H9 (cell line): ENCODE results near the gene DUSP14. TPM values are rescaled to one million over a fixed set of nuclear protein-coding genes. Genes with fewer than 3 reads are reported as not detected.

ENCODE experiments used
- DNase-seq: peaks from one replicate; pipeline ENCODE4 v3.0.0-alpha.2; 2017
- H2AFZ ChIP-seq: one replicate; pipeline ENCODE4 v1.6.1; 2013; ENCODE audit warnings: mild to moderate bottlenecking, low read length, control low read depth, moderate library complexity
- H2AK5ac ChIP-seq: 2 replicates; pipeline ENCODE4 v1.6.1; 2013; ENCODE audit warnings: low read length, control low read depth, mixed read lengths; ENCODE audit not compliant: insufficient read length
- H2BK120ac ChIP-seq: one replicate; pipeline ENCODE4 v1.6.1; 2013; ENCODE audit warnings: low read depth, mild to moderate bottlenecking, low read length, control low read depth, inconsistent platforms; ENCODE audit not compliant: poor library complexity, severe bottlenecking
- H2BK12ac ChIP-seq: 2 replicates; pipeline ENCODE4 v1.6.1; 2013; ENCODE audit warnings: low read length, control low read depth, mixed read lengths, low read depth; ENCODE audit not compliant: insufficient read length
- H2BK15ac ChIP-seq: 2 replicates; pipeline ENCODE4 v1.6.1; 2013; ENCODE audit warnings: low read depth, low read length, control low read depth
- H2BK20ac ChIP-seq: one replicate; pipeline ENCODE4 v1.6.1; 2013; ENCODE audit warnings: low read depth, mild to moderate bottlenecking, low read length, control low read depth, inconsistent platforms; ENCODE audit not compliant: poor library complexity, severe bottlenecking
- H2BK5ac ChIP-seq: 2 replicates; pipeline ENCODE4 v1.6.1; 2013; ENCODE audit warnings: low read length, control low read depth, mixed read lengths; ENCODE audit not compliant: insufficient read length
- H3K14ac ChIP-seq: 2 replicates; pipeline ENCODE4 v1.6.1; 2013; ENCODE audit warnings: low read length, control low read depth; ENCODE audit not compliant: insufficient read depth
- H3K18ac ChIP-seq: 2 replicates; pipeline ENCODE4 v1.6.1; 2013; ENCODE audit warnings: low read depth, mild to moderate bottlenecking, mixed read lengths, low read length, control low read depth; ENCODE audit not compliant: insufficient read length
- H3K23ac ChIP-seq: 2 replicates; pipeline ENCODE4 v1.6.1; 2013; ENCODE audit warnings: low read length, control low read depth, mixed read lengths, low read depth; ENCODE audit not compliant: insufficient read length
- H3K23me2 ChIP-seq: 2 replicates; pipeline ENCODE4 v1.6.1; 2013; ENCODE audit warnings: low read depth, mild to moderate bottlenecking, mixed read lengths, low read length, control low read depth; ENCODE audit not compliant: insufficient read length, poor library complexity, severe bottlenecking
- H3K27ac ChIP-seq: 2 replicates; pipeline ENCODE4 v1.5.1; 2013; ENCODE audit warnings: low read length, control low read depth, mixed read lengths, low read depth; ENCODE audit not compliant: insufficient read length
- H3K27me3 ChIP-seq: 2 replicates; pipeline ENCODE4 v1.6.1; 2013; ENCODE audit warnings: low read length, control low read depth, inconsistent platforms; ENCODE audit not compliant: insufficient read depth
- H3K4ac ChIP-seq: 2 replicates; pipeline ENCODE4 v1.6.1; 2013; ENCODE audit warnings: low read depth, mild to moderate bottlenecking, control low read depth, inconsistent platforms, low read length, moderate library complexity
- H3K4me1 ChIP-seq: 2 replicates; pipeline ENCODE4 v1.6.1; 2013; ENCODE audit warnings: low read length, control low read depth, inconsistent platforms; ENCODE audit not compliant: insufficient read depth
- H3K4me2 ChIP-seq: 2 replicates; pipeline ENCODE4 v1.6.1; 2013; ENCODE audit warnings: low read length, control low read depth, mixed read lengths; ENCODE audit not compliant: insufficient read length, insufficient read depth
- H3K56ac ChIP-seq: 2 replicates; pipeline ENCODE4 v1.6.1; 2013; ENCODE audit warnings: low read depth, mild to moderate bottlenecking, mixed read lengths, low read length, control low read depth; ENCODE audit not compliant: insufficient read length
- H3K79me1 ChIP-seq: 2 replicates; pipeline ENCODE4 v1.6.1; 2013; ENCODE audit warnings: low read depth, mild to moderate bottlenecking, moderate library complexity, low read length, control low read depth, inconsistent platforms; ENCODE audit not compliant: insufficient read depth, poor library complexity, severe bottlenecking
- H3K79me2 ChIP-seq: 2 replicates; pipeline ENCODE4 v1.6.1; 2013; ENCODE audit warnings: low read length, control low read depth, inconsistent platforms; ENCODE audit not compliant: insufficient read depth
- H3K9ac ChIP-seq: 2 replicates; pipeline ENCODE4 v1.6.1; 2013; ENCODE audit warnings: low read length, control low read depth, mixed read lengths; ENCODE audit not compliant: insufficient read length; ENCODE audit errors: extremely low read depth
- H3K9me3 ChIP-seq: one replicate; pipeline ENCODE4 v1.6.1; 2013; ENCODE audit warnings: low read depth, low read length, inconsistent platforms; ENCODE audit not compliant: control insufficient read depth
- H3T11ph ChIP-seq: one replicate; pipeline ENCODE4 v1.6.1; 2013; ENCODE audit warnings: mild to moderate bottlenecking, low read length, control low read depth, inconsistent platforms
- H4K20me1 ChIP-seq: one replicate; pipeline ENCODE4 v1.6.1; 2013; ENCODE audit not compliant: control insufficient read depth, insufficient read length, insufficient read depth
- H4K5ac ChIP-seq: 2 replicates; pipeline ENCODE4 v1.6.1; 2013; ENCODE audit warnings: low read depth, mild to moderate bottlenecking, mixed read lengths, low read length, control low read depth; ENCODE audit not compliant: insufficient read length
- H4K8ac ChIP-seq: replicated peaks from 2 replicates; pipeline ENCODE4 v1.6.1; 2013; ENCODE audit warnings: low read length, control low read depth, mixed read lengths, low read depth; ENCODE audit not compliant: insufficient read length
- H4K91ac ChIP-seq: 2 replicates; pipeline ENCODE4 v1.6.1; 2013; ENCODE audit warnings: low read depth, mild to moderate bottlenecking, moderate library complexity, mixed read lengths, low read length, control low read depth; ENCODE audit not compliant: insufficient read length
- H3K27ac Mint-ChIP-seq, 3 experiments: 2 replicates in 2 of 3; 3 replicates in 1 of 3; pipeline ENCODE4 v1.8.0; 2020 to 2021; ENCODE audit warnings: mixed read lengths in 3 of 3, mild to moderate bottlenecking in 1 of 3, moderate library complexity in 1 of 3
- H3K27me3 Mint-ChIP-seq: 2 replicates; pipeline ENCODE4 v1.8.0; 2021; ENCODE audit warnings: low read depth, mild to moderate bottlenecking, moderate library complexity, mixed read lengths
- H3K36me3 Mint-ChIP-seq, 3 experiments: 2 replicates in 2 of 3; 3 replicates in 1 of 3; pipeline ENCODE4 v1.8.0; 2020 to 2021; ENCODE audit warnings: low read depth in 3 of 3, mixed read lengths in 3 of 3; ENCODE audit not compliant: insufficient read depth in 1 of 3
- H3K4me1 Mint-ChIP-seq, 2 experiments: 2 replicates each; pipeline ENCODE4 v1.8.0; 2020; ENCODE audit warnings: mixed read lengths in 2 of 2
- H3K4me3 Mint-ChIP-seq, 2 experiments: 2 replicates in 1 of 2; 3 replicates in 1 of 2; pipeline ENCODE4 v1.8.0; 2020 to 2021; ENCODE audit warnings: mild to moderate bottlenecking in 2 of 2, mixed read lengths in 2 of 2, moderate library complexity in 1 of 2
- H3K9me3 Mint-ChIP-seq, 2 experiments: 2 replicates in 1 of 2; 3 replicates in 1 of 2; pipeline ENCODE4 v1.8.0; 2020; ENCODE audit warnings: mild to moderate bottlenecking in 2 of 2, mixed read lengths in 2 of 2, moderate library complexity in 1 of 2
- WGBS: extraction: QIAGEN DNeasy Blood & Tissue Kit; methylation state at CpG from one replicate; pipeline ENCODE4 v1.1.7; 2013; ENCODE audit warnings: missing lambda C conversion rate, low lambda C conversion rate, mixed read lengths; ENCODE audit not compliant: insufficient read length; ENCODE audit errors: extremely low coverage; 5-methylcytosine and 5-hydroxymethylcytosine counted together
- total RNA-seq: library from RNA; stranded (reverse); gene quantifications from 2 replicates; pipeline ENCODE4 v1.2.1, GENCODE V29; 2021
- TF ChIP-seq, protein P1 (sequence below): fragments of 200-600 bp; sonication (generic); conservative IDR thresholded peaks from 3 replicates; pipeline ENCODE4 v1.8.0; 2021; ENCODE audit warnings: antibody characterized with exemption, mild to moderate bottlenecking

DUSP14 gene
- total RNA-seq, 1 experiment from 2014 or later, result 21.3 TPM

DNA sequence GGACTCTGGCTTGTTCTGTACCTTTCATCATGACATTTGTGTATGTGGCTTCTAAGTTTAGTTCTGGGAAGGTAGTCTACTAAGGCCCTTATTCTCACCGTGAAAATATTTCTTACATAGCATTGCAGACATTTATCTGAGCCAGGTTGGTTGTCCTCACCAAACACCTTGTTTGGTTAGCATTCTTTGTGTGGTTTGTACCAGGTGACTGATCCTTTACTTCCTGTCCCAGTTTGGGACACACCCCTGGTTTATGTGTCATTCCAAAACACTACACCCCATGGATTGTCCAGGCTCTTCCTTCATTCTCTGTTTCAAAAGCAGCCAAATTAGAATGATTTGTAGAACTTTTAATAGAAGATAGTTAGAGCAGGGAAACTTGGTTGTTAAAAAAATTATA is 23.2 kb upstream of the DUSP14 start:
- Histone ChIP-seq H3K9me3 (no peaks in the 10 kb centered on the region), H3K18ac (no peak overlapping the region), H2BK20ac (no peak overlapping the region), H2BK5ac (no peak overlapping the region), H3K4ac (no peak overlapping the region), H4K8ac (no peak overlapping the region), H2BK120ac (no peak overlapping the region), H3K23ac (no peak overlapping the region), H3K56ac (no peak overlapping the region), H2AK5ac (no peak overlapping the region), H4K91ac (no peak overlapping the region), H2BK15ac (no peak overlapping the region), H3K4me2 (no peak overlapping the region), H3K4me1 (no peaks in the 10 kb centered on the region), H3K27ac (no peak overlapping the region), H2AFZ (no peak overlapping the region), H2BK12ac (no peak overlapping the region), H4K20me1 (no peaks in the 10 kb centered on the region), H3K14ac (no peak overlapping the region), H3K9ac (no peak overlapping the region), H3T11ph (no peak overlapping the region), H3K79me2 (no peaks in the 10 kb centered on the region), H4K5ac (no peak overlapping the region), H3K79me1 (no peaks in the 10 kb centered on the region), H3K27me3 (no peaks in the 10 kb centered on the region), H3K23me2 (no peaks in the 10 kb centered on the region)
- TF ChIP-seq, protein P1, sequence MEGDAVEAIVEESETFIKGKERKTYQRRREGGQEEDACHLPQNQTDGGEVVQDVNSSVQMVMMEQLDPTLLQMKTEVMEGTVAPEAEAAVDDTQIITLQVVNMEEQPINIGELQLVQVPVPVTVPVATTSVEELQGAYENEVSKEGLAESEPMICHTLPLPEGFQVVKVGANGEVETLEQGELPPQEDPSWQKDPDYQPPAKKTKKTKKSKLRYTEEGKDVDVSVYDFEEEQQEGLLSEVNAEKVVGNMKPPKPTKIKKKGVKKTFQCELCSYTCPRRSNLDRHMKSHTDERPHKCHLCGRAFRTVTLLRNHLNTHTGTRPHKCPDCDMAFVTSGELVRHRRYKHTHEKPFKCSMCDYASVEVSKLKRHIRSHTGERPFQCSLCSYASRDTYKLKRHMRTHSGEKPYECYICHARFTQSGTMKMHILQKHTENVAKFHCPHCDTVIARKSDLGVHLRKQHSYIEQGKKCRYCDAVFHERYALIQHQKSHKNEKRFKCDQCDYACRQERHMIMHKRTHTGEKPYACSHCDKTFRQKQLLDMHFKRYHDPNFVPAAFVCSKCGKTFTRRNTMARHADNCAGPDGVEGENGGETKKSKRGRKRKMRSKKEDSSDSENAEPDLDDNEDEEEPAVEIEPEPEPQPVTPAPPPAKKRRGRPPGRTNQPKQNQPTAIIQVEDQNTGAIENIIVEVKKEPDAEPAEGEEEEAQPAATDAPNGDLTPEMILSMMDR, result no peak
- Mint-ChIP-seq H3K4me3 (no peak overlapping the region), H3K27ac (no peak overlapping the region), H3K9me3 (no peaks in the 10 kb centered on the region), H3K4me1 (no peaks in the 10 kb centered on the region), H3K27me3 (no peaks in the 10 kb centered on the region), H3K36me3 (peaks cover 7 to 54% (median 51%) of the 10 kb centered on the region in 3 experiments; a peak in 6 of 7 replicates)
- no peak for DNase-seq
- no CpG with 5 or more reads among the region's 1 CpG for WGBS
